ENCODE measurements around the gene SLC8B1. TPM values are rescaled to one million over a fixed set of nuclear protein-coding genes. Genes with fewer than 3 reads are reported as not detected.

Gene SLC8B1
- total and polyA plus RNA-seq, 2 experiments from 2014 or later: 4.3 to 5.8 TPM

- TF ChIP-seq CTCF (IDR thresholded peaks at IDR 0.05; ENCODE audit: low read depth, low read length): no peak
- Histone ChIP-seq H3K27ac (no peak overlapping the region), H3K9me3 (ENCODE audit: low read depth) (no peaks in the 10 kb centered on the region), H3K27me3 (no peaks in the 10 kb centered on the region), H3K4me1 (ENCODE audit: low read depth) (no peaks in the 10 kb centered on the region), H3K36me3 (no peaks in the 10 kb centered on the region), H3K4me3 (no peak overlapping the region)
- no peak for DNase-seq (ENCODE audit: low read depth in 1 of 2, low spot score in 1 of 2)
Observed at GRCh38 chr12:113345318-113345717, 10.4 kb upstream of the SLC8B1 start.

- Histone ChIP-seq H3K27ac (no peak overlapping the region), H3K9me3 (ENCODE audit: low read depth) (no peaks in the 10 kb centered on the region), H3K27me3 (no peaks in the 10 kb centered on the region), H3K4me3 (no peak overlapping the region), H3K36me3 (no peaks in the 10 kb centered on the region), H3K4me1 (ENCODE audit: low read depth) (no peaks in the 10 kb centered on the region)
- no peak for TF ChIP-seq CTCF (IDR thresholded peaks at IDR 0.05; ENCODE audit: low read depth, low read length)
- no peak for DNase-seq (ENCODE audit: low read depth in 1 of 2, low spot score in 1 of 2)
Observed at GRCh38 chr12:113341535-113341934, 6.6 kb upstream of the SLC8B1 start.

- no peak for DNase-seq (ENCODE audit: low read depth in 1 of 2, low spot score in 1 of 2)
- H3K27ac ChIP-seq: no peak overlapping the region
- no peak for TF ChIP-seq CTCF (IDR thresholded peaks at IDR 0.05; ENCODE audit: low read depth, low read length)
Observed at GRCh38 chr12:113340061-113340460, 5.2 kb upstream of the SLC8B1 start.

GRCh38 chr12:113339540-113339939, 4.6 kb upstream of the SLC8B1 start:
- H3K4me1 ChIP-seq (ENCODE audit: low read depth): no peaks in the 10 kb centered on the region
- H3K27ac ChIP-seq: no peak overlapping the region
- TF ChIP-seq CTCF (IDR thresholded peaks at IDR 0.05; ENCODE audit: low read depth, low read length): no peak
- no peaks in the 10 kb centered on the region for H3K36me3 ChIP-seq
- no peaks in the 10 kb centered on the region for H3K9me3 ChIP-seq (ENCODE audit: low read depth)
- H3K4me3 ChIP-seq: no peak overlapping the region
- H3K27me3 ChIP-seq: peaks cover 2% of the 10 kb centered on the region
- no peak for DNase-seq (ENCODE audit: low read depth in 1 of 2, low spot score in 1 of 2)

More at GRCh38 chr12:113340061-113340460, 5.2 kb upstream of the SLC8B1 start:
- Histone ChIP-seq H3K4me1 (ENCODE audit: low read depth) (no peaks in the 10 kb centered on the region), H3K4me3 (no peak overlapping the region), H3K36me3 (no peaks in the 10 kb centered on the region), H3K9me3 (ENCODE audit: low read depth) (no peaks in the 10 kb centered on the region), H3K27me3 (no peaks in the 10 kb centered on the region)

GRCh38 chr12:113333877-113334785, 778 bp downstream of the SLC8B1 start:
- TF ChIP-seq CTCF (IDR thresholded peaks at IDR 0.05; ENCODE audit: low read depth, low read length): no peak

More at GRCh38 chr12:113333877-113334785, 778 bp downstream of the SLC8B1 start:
- Histone ChIP-seq H3K4me1 (ENCODE audit: low read depth) (no peaks in the 10 kb centered on the region), H3K27me3 (peaks cover 11% of the 10 kb centered on the region), H3K9me3 (ENCODE audit: low read depth) (no peaks in the 10 kb centered on the region), H3K27ac (no peak overlapping the region), H3K4me3 (peak overlapping the region; percentile 39), H3K36me3 (no peaks in the 10 kb centered on the region)
- no peak for DNase-seq (ENCODE audit: low read depth in 1 of 2, low spot score in 1 of 2)

All from cardiac muscle cell (in vitro differentiated cells and primary cell).